GM19324 (cell line): Measurements from ENCODE around the gene DIDO1.

Experiments used
- ATAC-seq: cut with Tn5 transposase; IDR thresholded peaks from one replicate; pipeline ENCODE4 v1.9.1; 2021; ENCODE audit warnings: mild to moderate bottlenecking, moderate library complexity; ENCODE audit not compliant: unreplicated experiment, low FRiP score

The DIDO1 gene

DNA sequence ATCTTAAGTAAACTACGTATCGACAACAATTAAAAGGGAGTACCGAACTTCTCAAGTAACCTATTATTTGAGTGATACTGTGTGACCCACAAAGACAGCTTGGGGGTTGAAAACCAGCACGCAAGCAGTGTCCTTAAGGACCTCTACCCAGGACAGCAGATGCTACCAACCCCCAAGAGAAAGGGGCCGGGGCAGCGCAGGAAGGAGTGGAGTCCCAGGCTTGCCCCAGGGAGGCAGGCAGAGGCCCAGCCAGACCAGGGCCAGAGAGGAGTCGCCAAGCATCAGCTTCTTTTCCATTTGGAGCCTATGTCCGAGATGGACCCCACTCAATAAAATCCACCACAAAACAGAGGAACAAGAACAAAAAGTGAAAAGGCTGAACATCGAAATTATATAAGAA, 11.9 kb downstream of the DIDO1 start:
- ATAC-seq = no peak

DNA sequence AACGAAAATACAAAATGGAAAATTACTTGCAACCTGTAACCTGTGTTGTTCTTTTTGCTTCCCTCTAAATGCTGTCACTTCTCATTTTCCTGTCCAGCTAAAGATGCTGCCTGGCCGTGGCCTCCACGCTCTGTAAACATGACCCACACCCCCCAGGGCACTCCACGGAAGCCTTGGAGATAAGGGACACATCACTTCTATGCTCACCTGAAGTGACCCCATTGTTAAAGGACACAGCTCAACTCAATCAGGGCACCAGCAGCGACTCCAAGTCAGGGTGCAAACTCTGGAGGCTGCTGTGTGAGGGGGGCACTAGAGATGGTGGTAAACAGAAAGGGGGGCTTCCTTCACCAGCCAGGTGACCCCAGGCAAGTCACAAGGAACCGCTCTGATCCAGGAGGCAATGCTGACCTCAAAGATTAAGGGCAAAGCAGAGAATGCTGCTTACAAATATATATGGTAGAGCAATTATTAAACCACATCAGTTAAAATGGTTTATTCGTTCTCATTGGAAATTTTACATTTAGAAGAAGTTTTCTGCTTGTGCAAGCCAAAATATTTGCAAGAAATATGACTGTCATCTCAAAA, 13.2 kb downstream of the DIDO1 start:
- ATAC-seq = no peak

DNA sequence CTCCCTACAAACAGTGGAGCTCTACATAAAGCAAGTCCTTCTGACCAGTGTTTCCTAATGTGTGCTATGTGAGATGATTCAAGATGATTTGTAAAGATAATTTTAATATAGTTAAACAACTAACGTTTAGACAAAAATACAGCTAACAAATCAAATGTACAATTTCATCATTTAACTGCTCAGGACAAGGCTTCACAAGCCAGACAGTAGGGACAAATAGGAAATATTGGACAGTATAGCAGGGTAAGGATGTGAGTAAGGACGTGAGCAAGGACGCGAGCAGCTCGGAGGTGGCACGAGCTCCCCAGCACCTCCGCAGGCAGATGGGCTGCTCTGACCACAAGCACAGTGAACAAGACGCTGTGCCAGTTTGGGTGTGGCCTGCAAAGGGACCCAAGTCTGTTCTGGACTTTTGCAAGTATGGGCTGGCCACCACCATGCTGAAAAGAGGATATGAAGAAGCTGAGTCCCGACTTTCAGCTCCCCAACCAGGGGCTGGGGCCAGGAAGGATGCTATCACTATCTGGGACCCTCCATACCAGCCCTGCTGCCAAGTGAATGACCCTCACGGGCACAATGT, 14.5 kb downstream of the DIDO1 start:
- no peak for ATAC-seq

DNA sequence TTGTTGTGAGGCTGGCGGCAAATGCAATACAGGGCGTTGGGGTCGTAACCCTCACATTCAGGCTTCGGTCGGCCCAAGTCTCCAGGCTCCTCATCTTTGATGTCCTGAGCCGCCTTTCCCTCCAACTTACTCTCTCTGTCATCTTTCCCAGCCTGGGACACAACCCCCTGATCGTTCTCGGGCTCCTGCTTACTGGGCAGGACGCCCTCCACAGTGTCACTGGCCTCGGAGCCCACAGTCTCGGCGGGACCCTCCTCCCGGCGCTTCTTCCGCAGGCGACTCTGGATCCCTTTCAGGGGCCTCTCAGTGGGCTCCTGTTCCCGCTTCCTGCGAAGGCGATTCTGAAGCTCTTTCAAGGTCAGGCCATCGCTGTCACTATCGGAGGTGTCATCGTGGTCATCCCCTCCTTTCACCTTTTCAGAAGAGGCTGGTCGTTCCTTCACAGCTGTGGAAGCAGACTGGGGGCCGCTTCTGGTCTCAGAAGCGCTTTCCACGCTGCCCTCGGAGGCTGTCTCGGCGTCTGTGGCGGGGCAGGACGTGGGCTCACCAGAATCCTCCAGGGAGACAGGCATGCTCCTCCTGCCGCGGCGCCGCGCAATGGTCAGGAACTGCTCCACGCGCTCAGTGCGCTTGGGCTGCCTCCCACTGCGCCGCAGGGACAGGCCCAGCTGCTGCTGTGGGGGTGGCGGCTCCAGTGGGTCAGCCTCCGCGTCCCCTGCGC, 15.4 kb downstream of the DIDO1 start:
- no peak for ATAC-seq

DNA sequence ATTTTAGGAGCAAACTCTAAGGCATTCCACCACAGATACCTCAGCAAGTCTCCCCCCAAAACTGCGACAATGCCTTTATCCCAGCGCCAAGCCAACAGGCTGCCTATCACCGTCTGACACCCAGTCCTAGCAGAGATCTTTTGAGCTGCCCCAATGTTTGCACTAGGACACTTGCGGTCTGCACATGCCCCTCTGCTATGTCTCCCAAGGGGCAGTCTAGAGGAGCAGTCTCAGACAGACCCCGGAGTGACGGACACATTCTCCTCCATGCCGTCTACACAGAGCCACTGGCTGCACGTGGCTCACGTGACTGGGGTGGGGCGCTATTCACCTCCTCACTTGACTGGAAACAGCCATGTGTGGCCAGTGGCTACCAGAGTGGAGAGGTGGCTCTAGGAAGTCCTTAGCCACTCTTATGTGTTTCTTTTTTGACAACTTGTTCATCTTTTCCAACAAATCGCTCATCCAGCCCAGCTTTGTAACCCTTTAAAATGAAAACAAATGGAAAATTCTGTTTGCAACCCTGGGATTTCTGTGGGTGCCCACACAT, 16.0 kb downstream of the DIDO1 start:
- ATAC-seq = no peak

DNA sequence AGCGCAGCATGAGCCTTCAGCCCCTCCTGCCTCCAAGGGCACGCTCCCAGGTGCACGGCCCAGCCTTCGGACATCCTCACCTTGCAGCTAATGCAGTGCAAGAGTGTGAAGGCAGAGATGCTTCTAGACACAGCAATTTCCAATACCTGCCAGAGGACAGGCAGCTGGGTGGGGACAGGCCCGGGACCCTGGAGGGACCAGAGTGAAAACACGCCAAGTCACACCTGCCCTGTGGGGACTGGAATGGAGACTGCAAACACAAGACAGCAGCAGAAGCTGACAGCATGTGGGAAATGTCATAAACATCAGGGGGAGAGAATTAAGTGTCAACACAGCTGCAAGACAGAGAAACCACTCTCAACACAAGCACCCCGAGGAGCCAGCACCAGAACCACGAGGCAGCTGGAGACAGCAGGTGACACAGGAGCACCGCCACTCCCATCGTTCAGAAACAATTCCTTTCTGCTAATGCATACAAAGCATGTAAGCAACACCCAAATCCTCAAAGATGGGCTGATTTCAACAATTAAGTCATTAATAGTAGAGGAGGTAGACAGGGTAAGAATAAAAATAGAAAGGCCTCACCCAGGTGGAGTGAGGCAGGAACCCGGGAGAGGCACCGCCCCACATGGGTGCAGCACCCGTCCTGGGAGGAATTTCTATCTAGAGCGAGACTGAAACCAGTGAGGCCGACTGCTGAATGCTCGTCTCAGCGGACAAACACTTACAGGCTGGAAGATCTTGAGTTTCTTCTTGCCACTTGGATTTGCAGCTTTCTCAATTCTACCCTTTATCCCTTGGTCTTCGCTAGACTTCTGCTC, 17.1 kb downstream of the DIDO1 start:
- ATAC-seq = no peak

DNA sequence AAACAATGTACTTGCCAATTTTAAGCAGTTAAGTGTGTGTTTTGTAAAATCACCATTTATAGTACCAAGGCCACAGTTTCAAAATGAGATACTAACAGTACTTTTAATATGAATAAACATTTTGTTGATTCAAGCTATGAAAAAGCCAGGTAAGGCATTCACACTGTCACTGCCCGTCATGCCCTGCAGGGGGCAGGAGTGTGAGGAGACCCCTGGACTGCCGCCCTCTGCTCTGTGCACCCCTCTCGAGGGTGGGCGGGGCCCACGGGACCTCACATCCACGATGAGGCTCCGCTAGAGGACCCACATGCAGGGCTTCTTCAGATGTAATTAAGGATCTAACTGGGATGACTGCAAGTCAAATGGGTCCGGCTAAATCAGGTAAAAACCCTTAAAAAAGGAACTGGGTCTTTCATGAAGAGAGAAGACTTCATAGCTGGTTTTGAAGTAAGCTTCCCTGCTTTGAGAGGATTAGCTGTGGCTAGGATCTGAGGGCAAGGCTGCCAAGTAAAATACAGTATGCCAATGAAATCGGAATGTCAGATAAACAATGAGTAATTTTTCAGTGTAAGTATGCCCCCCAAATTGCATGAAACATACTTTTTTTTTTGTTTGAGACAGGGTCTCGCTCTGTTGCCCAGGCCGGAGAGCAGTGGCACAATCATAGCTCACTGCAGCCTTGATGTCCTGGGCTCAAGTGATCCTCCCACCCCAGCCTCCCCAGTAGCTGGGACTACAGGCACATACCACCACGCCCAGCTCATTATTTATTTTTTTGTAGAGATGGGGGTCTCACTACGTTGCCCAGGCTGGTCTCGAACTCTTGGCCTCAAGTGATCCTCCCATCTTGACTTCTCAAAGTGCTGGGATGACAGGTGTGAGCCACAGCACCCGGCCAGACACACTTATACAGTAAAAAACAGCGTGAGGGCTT, 18.7 kb downstream of the DIDO1 start:
- no peak for ATAC-seq

DNA sequence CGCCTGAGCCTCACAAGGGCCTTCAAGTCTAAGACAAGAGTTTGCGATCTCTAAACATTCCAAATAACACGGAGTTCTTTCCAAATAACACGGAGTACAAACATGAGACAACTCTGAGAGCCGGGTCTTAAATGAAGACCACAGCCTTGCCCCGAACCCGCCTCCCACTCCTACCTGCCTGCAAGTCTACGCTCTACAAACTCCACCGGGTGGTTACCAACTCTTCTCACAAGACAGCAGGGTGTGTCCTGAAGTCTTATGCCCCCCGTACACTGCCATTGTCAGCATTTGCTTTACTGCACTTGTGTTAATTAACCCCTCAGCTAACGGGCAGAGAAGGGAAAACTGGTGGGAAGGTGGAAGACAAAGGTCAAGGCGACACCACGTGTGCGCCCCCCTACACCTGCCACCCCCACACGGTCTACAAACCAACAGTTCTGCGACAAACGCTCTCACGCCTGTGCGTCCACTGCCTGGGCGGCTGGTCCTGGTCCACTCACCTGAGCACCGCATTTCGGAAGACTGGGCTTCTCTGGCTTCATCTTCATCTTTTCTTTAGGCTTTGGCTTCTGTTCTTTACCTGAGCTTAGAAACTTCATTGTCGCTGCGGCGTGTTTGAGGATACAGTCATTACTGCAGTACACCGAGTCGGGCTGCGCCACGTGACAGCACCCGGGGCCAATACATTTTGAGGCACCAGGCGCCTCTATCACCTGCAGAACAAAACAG, 19.5 kb downstream of the DIDO1 start:
- no peak for ATAC-seq

DNA sequence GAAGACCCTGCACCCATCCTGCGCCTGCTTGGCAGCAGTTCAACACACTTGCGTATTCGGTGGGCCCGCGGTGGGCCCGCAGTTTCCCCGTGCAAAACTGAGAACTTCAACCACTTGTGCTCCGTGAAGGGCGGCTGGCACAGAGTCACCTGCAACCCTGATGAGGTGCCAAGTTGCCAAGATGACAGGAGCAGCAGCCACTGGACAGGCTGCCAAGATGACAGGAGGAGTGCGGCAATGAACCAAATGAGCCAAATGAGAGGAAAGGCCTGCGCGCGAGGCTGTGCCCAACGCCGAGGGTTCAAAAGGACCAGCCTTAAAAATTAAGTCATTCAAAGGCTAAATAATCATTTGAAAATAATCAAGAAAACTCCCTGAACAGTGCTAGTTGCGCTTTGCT, 20.1 kb downstream of the DIDO1 start:
- ATAC-seq = no peak

DNA sequence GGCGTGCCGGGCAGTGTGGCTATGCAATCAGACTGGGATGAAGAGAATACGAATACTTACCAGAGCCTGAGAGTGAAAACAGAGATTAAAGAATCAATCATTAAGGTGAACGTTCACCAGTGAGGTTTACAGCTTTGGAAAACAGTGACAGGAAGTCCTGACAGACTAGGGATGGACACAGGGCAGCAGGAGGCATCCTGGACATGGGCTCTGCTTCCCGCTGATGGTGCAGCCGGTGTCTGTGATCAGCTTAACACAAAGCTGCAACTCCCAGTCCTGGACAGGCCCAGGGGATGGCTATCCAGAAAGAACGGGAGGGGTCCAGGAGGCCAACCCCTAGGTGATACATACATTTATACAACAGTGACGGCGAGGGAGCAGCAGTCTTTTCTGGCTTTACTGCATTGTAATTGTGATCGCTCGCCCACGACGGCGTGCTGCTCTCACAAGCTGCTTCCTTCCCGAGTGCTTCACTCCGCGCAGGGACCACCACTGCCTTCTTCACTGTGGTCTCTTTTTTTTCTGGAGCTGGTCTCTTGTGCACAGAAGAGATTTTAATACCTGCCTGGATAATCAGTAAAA, 20.7 kb downstream of the DIDO1 start:
- no peak for ATAC-seq

DNA sequence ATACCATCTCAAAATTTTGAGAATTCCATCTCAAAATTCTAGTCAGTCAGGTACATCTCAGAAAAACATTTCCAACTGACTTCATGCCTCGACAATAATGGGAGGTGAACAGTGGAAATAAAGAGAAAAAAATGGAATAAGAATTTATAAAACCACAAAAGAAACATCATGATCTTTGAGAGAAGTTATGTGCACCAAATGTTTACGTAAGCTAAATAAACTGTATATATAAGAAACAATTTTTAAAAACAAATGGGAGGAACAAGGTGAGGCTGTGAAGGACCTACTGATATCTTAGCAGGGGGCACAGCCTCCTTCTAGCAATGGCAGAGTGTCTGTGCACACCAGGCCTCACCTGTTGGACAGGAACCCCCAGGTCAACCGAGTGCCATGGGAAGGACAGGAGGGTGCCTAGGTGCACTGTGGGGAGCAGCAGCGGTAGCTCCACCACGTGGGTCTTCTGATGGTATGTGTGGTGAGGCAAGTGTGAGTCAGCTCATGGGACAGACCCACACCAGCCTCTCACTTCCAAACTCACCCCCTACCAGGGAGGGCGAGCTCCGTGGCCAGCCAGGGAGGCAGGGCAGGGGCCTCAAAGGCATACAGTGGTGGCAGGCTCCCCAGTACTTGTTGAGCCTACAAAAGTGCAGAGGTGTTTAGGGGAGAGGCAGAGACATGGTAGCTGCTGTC, 23.2 kb downstream of the DIDO1 start:
- no peak for ATAC-seq

DNA sequence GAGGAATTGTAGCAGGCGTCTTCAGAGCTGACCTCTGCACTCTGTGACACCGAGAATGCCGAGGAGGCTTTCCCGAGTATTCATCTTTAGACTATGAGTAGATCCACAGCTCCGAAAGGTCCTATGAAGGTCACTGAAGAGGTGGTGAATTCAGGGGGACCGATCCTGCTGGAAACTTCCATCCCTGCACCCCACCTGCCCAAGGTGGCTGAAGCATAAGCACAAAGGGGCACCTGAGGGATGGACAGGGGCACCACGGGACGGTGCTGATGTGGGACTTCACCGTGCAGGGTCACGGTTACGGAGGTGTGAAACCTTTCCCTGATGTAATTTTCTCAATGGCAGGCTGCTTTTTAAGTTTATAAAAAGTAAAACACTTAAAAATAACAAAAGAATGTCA, 24.4 kb downstream of the DIDO1 start:
- no peak for ATAC-seq

DNA sequence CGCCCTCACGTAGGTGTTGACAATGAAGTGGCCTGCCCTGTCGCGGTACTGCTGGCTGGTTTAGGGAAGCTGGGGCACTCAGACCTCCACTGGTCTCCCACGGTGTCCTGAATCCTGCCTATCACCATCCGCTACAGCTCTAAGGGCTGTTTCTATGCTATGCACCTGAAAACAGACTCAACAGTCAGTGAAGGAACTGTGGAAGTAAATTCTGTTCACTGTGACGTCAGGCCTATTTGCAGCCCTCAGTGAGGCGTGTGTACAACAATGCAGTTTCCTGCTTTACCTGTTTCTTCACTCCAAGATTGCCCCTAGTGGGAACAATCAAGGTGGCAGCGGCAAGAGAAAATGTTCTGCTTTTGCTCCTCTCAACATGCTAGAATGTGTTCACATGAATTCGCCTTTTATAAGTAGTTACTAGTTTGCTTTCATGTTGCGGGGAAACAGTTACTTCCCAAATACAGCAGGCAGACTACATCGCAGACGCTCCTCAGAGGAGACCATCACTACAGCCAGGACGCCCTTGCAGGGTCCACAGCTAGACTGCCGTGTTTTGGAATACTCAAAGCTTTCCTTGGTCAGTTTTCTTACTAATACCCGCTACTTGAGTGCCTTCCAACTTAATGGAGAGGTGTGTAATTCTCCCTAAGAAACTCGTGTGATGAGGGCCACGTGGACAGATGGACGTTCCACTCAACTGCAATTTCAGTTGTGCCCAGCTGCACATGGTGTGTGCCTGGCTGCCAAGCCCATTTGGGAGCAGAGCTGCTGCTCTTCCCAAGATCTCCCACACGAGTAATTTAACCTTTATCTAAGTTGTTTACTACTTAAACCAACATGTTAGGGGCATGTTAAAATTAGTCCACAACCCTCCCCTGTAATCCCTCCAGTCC, 25.4 kb downstream of the DIDO1 start:
- no peak for ATAC-seq

DNA sequence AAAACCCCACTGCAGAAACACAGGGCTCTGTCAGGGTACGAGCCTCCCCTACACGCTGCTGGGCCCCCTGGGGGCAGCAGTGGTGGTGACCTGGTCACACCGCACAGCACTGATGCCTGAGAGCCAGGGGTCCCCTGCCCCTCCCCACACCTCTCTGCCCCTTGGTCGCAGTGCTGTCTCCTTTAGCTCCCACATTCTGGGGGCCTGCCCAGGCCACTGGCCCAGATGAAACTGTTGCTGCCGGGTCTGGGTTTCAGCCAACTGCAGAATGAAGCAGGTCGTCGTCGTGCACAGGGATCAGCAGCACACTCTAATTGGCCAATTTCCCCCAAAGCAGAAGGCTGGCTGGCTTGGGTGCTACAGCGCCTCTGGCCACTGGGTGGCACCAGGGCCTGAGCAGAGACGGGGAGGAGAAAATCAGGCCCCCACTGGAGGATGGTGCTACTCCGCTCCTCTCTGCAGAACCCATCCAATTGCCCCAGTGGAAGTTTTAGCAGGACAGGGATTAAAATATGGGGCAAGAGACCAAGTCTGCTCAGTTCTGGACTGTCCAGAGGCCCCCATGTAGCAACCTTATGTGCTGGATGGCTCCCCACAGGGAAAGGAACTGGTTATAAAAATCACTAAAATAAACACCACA, 26.1 kb downstream of the DIDO1 start:
- peak; percentile 72 for ATAC-seq

DNA sequence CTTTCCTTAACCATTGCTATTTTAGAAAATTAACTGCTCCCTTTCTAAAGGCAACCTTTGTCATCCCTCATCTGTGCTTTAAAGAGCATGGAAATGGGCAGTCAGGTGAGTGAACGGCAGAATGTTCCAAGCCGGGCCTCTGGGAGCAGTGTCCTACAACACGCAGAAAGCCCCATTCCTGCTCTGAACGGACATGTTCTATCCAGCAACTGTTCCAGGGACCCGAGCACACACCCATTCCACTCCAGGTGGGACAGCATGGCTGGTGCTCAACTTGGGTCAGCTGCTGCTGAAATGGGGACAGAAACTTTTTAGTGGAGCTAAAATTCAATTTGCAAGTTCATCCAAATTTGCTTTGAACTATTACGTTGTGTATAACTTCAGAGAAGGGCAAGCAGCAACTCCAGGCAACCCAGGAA, 26.7 kb downstream of the DIDO1 start:
- no peak for ATAC-seq

DNA sequence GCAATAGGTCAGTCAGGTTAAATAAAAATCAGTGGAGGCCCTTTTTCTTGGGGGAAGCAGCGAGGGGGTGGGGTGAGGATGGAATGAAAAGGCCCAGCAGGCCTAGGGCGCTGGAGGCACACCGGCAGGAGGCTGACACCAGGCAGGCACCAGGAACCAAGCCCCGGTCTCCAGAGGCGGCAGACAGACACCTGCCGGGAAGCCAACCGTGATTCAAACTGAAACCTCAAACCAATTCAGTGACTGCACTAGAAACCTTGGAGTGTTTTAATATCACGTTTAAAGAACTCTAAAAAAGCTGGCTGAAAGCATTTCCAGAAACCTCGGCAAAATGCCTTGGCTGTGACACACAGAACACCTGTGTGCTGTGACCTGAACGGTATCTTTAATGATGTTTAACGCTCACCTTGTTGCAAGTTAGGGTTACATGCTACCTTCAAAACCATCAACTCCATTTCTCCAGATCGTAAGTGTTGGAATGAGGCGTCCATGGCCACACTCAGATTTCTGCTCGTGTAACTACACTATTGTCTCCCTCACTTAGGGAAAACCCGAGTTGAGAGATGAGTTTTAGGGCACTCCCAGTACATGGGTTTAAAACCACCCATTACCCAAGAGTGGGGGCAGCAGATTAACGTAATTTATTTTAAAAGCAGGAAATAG, 27.2 kb downstream of the DIDO1 start:
- ATAC-seq = no peak
